Neural crest cell (in vitro differentiated cells): ENCODE data around the gene PNMA8A. TPM values are rescaled to one million over a fixed set of nuclear protein-coding genes. Genes with fewer than 3 reads are reported as not detected.

Experiments
- DNase-seq: peaks from one replicate; pipeline ENCODE4 v3.0.0; 2021; ENCODE audit warnings: low read depth, mixed read lengths, low spot score
- H3K27ac Mint-ChIP-seq: one replicate; pipeline ENCODE4 v1.8.0; 2021; ENCODE audit warnings: mild to moderate bottlenecking, mixed read lengths; ENCODE audit not compliant: unreplicated experiment
- H3K27me3 Mint-ChIP-seq: 2 replicates; pipeline ENCODE4 v1.8.0; 2021; ENCODE audit warnings: low read depth, mild to moderate bottlenecking, mixed read lengths
- H3K36me3 Mint-ChIP-seq: 2 replicates; pipeline ENCODE4 v1.8.0; 2021; ENCODE audit warnings: low read depth, mild to moderate bottlenecking, mixed read lengths
- H3K4me1 Mint-ChIP-seq: 2 replicates; pipeline ENCODE4 v1.8.0; 2021; ENCODE audit warnings: mixed read lengths
- H3K4me3 Mint-ChIP-seq: one replicate; pipeline ENCODE4 v1.8.0; 2021; ENCODE audit warnings: mild to moderate bottlenecking, mixed read lengths
- H3K9me3 Mint-ChIP-seq: 2 replicates; pipeline ENCODE4 v1.8.0; 2021; ENCODE audit warnings: mixed read lengths
- CTCF ChIP-seq: fragments of 200-600 bp; sonication (generic); conservative IDR thresholded peaks from 2 replicates; pipeline ENCODE4 v1.5.0; 2021; ENCODE audit warnings: antibody characterized with exemption, mild to moderate bottlenecking
- total RNA-seq: library from RNA; stranded (reverse); gene quantifications from 2 replicates; pipeline ENCODE4 v1.2.1, GENCODE V29; 2021

PNMA8A gene
- total RNA-seq, 1 donor from 2014 or later = 28.4 TPM

GRCh38 chr19:46452186-46452585 is 19.2 kb downstream of the PNMA8A start:
- H3K27ac Mint-ChIP-seq = no peak overlapping the region
- H3K9me3 Mint-ChIP-seq = peaks cover 7% of the 10 kb centered on the region
- TF ChIP-seq CTCF = no peak
- no peak overlapping the region for H3K4me3 Mint-ChIP-seq
- no peaks in the 10 kb centered on the region for H3K27me3 Mint-ChIP-seq
- H3K36me3 Mint-ChIP-seq = peaks cover 6% of the 10 kb centered on the region
- peaks cover 16% of the 10 kb centered on the region for H3K4me1 Mint-ChIP-seq
- DNase-seq = no peak

- DNase-seq = no peak
- H3K36me3 Mint-ChIP-seq = peaks cover 6% of the 10 kb centered on the region
- H3K9me3 Mint-ChIP-seq = peaks cover 7% of the 10 kb centered on the region
- H3K27me3 Mint-ChIP-seq = no peaks in the 10 kb centered on the region
- H3K4me1 Mint-ChIP-seq = peaks cover 16% of the 10 kb centered on the region
- no peak for TF ChIP-seq CTCF
- H3K4me3 Mint-ChIP-seq = no peak overlapping the region
- no peak overlapping the region for H3K27ac Mint-ChIP-seq
Observed at GRCh38 chr19:46451352-46451751, 20.0 kb downstream of the PNMA8A start.

GRCh38 chr19:46450737-46451136 is 20.6 kb downstream of the PNMA8A start:
- Mint-ChIP-seq H3K9me3 (peaks cover 7% of the 10 kb centered on the region), H3K4me1 (peaks cover 16% of the 10 kb centered on the region), H3K4me3 (no peak overlapping the region), H3K36me3 (peaks cover 6% of the 10 kb centered on the region), H3K27me3 (no peaks in the 10 kb centered on the region), H3K27ac (no peak overlapping the region)
- no peak for DNase-seq
- no peak for TF ChIP-seq CTCF

GRCh38 chr19:46449228-46449627 is 22.1 kb downstream of the PNMA8A start:
- no peaks in the 10 kb centered on the region for H3K27me3 Mint-ChIP-seq
- no peak for TF ChIP-seq CTCF
- DNase-seq = no peak
- H3K4me1 Mint-ChIP-seq = peaks cover 16% of the 10 kb centered on the region
- peaks cover 7% of the 10 kb centered on the region for H3K9me3 Mint-ChIP-seq
- peaks cover 6% of the 10 kb centered on the region for H3K36me3 Mint-ChIP-seq
- H3K27ac Mint-ChIP-seq = no peak overlapping the region
- no peak overlapping the region for H3K4me3 Mint-ChIP-seq

- DNase-seq = no peak
- H3K27ac Mint-ChIP-seq = no peak overlapping the region
- peaks cover 6% of the 10 kb centered on the region for H3K36me3 Mint-ChIP-seq
- no peak overlapping the region for H3K4me3 Mint-ChIP-seq
- TF ChIP-seq CTCF = no peak
- peaks cover 7% of the 10 kb centered on the region for H3K9me3 Mint-ChIP-seq
- H3K27me3 Mint-ChIP-seq = no peaks in the 10 kb centered on the region
- H3K4me1 Mint-ChIP-seq = peaks cover 16% of the 10 kb centered on the region
Observed at GRCh38 chr19:46448601-46449000, 22.8 kb downstream of the PNMA8A start.

- Mint-ChIP-seq H3K27ac (no peak overlapping the region), H3K4me3 (no peak overlapping the region), H3K4me1 (peaks cover 16% of the 10 kb centered on the region), H3K36me3 (peaks cover 6% of the 10 kb centered on the region), H3K27me3 (no peaks in the 10 kb centered on the region), H3K9me3 (peaks cover 7% of the 10 kb centered on the region)
- DNase-seq = no peak
- TF ChIP-seq CTCF = no peak
Observed at GRCh38 chr19:46447824-46448223, 23.5 kb downstream of the PNMA8A start.
